Activated CD8-positive, alpha-beta memory T cell treated with anti-CD3 and anti-CD28 coated beads for 48 hours (primary cell): Measurements from ENCODE around the gene SMIM22.

Source experiments
- DNase-seq, 3 experiments: peaks; one replicate each; pipeline ENCODE4 v3.0.0-alpha.2; 2020; ENCODE audit warnings: low read depth in 2 of 3, low spot score in 2 of 3

SMIM22 gene

DNA sequence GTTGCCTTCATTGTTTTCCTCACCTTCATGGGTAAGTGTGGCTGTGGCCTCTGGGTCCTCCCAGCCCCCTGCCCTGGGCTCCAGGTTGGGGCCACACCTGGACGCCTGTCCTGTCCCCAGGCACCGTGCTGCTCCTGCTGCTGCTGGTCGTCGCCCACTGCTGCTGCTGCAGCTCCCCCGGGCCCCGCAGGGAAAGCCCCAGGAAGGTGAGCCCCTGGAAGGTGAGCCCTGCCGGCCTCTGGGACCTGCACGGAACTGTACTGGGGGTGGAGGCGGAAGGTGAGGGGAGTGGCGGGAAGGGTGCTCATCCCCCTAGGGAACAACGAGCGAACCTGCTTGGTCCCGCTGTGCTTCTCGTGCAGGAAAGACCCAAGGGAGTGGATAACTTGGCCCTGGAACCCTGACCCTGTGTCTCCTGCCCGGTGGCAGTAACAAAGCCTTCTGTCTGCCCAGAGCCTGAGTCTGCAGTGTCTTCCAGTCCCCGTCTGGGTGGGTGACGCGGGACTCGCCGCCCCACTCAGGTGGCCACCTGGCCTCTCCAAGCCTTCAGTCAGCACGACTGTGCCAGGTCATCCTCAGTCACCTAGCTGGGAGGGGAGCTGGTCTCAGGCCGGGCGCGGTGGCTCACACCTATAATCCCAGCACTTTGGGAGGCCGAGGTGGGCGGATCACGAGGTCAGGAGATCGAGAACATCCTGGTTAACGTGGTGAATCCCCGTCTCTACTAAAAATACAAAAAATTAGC, 831 bp downstream of the SMIM22 start:
- DNase-seq, result no peak

DNA sequence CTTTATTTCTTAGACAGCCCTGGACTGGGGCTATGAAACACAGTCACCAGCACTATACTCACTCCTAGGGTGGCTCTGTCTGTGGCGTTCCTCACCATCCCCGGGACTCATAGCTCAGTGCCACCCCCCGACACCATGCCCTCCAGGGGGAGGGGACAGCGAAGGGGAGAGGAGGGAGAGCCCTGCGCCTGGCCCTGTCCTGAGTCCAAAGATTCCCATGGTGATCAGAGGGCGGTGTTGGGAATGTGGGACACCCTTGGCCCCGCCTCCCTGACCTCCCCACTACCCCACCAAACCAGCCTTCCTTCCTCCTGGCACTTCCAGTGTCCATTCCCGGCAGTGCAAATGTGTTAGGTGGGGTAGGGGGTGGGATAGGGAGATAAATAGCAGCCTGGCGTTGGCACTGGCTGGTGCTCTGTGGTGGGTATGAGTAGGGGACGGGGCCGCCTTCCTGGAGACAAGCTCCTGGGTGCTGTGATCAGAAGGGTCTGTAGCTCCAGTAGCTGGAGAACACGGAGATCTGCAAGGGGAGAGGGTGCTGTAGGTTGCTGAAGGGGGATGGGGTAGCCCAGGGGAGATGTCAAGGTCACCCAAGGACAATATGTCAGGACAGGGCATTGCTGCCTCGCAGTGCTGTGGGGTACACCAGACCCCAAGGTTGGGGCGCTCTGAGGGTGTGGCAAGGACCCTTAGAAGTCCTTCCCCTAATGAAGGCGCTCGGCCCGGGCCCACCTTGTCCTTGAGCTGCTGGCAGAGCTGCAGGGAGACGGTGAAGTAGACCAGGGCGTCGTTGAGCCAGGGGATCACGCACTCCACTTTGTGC, 2.0 kb downstream of the SMIM22 start:
- no peak for DNase-seq

DNA sequence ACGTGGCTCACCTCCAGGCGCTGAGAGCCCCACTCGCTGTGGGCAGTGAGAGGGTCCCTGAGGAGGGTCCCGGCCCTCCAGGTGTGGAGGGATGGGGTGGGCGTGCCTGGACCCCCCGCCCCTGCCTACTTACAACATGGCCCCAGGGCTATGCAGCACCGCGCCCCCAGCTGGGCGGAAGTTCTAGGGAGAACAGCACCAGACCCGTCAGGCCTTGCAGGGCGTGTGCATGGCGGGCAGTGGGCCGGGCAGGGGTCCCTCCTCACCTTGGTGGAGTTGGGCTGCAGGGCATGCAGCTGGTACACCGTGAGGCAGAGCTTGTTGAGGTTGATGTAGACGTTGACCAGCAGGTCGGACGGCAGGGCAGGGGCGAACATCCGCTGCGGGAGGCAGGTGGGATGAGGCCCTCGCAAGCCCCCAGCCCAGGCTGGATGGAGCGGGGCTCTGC, 2.7 kb downstream of the SMIM22 start:
- DNase-seq, result no peak

DNA sequence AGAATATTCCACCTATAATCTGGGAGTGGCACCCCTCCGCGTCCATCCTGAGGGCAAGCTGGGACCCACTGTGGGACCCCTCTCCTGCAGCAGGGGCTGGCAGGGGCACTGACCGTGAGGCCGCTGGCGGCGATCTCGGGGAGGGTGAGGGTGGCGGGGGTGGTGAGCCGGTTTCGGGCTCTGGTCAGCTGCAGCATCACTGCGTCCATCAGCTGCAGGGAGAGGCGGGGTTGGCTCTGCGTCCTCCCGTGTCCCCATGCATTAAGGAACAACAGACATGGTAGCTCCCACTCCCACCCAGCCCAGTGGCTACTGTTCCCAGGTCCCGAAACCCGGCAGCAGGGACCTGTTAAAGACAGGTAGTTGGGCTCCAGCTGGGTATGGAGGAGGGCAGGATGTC, 3.3 kb downstream of the SMIM22 start:
- no peak for DNase-seq

DNA sequence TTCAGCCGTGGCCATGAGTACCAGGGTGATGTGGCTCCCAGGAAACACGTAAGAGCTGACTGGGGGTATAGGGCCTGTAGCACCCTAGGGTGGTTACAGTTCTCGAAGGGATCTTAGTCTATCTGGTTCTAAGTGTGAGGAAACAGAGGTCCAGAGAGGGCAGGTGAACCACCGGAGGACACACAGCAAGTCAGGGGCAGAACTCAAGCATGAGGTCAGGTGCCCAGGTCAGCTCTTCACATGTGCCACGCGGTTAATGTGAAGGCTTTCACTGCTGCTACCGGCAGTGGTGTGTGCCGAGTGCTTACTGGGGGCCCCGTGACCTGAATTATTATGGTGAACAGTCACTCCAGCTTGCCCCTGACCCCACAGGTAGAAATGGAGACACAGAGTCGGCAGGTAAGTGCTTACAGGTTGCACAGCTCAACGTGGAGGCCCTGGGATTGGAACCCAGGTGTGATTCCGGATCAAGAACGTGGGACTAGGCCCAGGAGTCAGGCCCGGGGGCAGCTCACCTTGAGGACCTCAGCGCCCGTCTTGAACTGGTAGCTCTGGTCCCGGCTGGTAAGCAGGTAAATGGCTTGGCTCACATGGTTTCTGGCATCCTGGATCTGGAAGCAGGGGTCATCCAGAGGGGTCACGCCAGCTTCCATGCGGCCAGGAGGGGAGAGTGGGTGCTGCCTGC, 4.1 kb downstream of the SMIM22 start:
- DNase-seq, result no peak

DNA sequence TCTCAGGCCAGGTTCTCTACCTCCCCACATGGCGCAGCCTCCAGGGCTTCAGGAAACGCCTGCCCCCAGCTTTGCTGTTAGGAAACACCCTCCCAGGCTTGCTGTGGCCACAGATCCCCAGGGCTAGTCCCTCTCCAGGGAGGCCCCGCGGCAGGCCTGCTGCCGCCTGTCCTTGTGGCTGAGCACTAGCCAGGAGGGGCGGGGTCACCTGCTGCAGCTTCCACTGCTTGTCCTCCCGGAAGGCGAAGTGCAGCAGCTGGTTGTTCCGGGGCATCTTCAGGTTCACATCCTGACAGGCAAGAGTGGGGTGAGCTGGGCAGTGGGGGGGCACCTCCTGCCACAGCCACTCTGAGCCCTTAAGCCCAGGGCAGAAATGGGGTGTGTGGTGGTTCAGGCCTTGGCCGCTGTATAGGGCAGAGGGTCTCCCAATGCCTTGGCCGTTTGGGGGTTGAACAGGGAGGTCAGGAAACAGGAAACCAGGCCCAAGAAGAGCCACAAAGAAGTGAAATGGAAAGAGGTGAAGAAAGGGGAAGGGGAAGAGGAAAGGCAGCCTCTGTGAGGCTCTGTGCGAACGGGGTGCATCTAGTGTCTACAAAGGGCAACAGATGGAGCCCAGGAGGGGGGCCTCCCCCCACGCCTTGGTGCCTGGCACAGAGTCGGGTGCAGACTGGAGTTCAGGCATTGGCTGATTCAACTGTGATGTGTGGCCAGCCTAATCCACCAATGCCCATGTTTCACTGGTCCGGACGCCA, 5.3 kb downstream of the SMIM22 start:
- DNase-seq, result no peak

DNA sequence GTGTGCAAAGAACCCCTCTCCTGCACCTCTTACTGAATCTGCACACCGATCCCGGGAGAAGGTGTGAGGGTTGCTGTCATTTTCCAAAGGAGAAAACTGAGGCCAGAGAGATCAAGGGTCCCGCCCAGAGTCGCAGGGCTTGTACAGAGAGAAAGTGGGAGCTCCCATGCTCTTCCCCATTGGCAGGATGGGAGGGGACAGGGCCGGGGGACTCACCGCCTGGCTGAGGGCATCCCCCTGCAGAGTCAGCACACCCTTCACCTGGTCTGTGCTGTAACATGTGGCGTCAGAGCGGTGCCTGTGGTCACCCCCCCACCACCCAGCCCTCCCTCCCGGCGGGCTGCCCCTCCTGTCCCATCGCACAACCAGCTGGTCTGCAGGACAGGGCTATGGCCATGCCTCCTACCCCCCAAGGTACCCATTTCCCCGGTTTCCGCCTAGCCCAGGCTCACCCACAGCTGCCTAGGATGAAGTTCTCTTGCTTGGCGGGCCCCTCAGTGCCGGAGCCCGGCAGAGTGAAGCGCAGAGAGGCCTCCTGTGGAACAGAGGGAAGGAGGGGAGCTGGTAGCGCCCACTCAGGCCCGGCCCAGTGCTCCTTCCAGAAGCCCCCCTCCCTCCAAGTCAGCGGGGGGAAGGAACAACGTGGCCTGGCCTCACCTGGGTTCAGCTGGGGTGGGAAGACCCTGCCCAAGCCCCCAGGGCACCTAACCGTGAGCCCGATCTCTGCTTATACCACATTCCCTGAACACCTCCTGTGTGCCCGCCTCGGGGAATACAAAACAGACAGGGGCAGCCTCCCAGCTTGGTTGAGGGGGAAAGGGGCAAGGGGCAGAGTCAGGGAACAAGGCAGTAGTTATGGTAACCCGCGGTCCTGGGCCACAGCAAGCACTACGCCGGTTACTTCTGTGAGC, 6.1 kb downstream of the SMIM22 start:
- no peak for DNase-seq

DNA sequence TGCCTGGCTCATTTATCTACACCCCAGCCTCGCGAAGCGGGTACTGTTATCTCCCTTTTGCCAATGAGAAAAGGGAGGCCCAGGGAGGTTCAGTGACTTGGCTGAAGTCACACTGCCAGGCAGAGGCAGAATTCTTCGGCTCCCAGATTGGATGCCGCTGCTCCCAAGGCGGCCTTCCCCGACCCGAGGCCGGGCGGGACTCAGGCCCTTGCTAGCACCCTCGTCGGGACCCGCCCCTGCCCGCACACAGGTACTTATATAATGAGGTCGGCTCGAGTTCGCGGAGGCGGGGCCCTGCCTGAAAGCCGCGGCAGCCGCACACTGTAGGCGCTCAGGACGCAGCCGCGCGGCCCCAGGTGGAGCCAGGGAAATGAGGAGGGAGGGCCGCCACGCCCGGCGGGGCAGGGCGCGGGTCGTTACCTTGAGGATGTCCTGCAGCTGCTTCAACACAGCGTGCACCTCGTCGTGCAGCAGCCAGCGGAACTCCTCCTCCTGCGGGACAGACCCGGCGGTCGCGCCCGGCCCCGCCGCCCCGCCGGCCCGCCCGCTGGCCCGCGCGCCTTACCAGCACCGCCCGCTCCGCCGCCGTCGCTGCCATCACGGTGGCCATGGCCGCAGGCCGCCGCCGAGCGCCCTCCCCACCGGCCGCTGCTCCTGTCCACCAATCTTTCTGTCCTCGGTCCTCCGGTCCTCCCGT, 6.9 kb downstream of the SMIM22 start, which contains the start of gene ROGDI:
Gene ROGDI (minus strand): TSS at position 672 of the 697 bp plus-strand sequence. CDS start 62 bp downstream, at position 610.
- peak in 2 of 3 experiments; percentile 31 to 36 for DNase-seq

DNA sequence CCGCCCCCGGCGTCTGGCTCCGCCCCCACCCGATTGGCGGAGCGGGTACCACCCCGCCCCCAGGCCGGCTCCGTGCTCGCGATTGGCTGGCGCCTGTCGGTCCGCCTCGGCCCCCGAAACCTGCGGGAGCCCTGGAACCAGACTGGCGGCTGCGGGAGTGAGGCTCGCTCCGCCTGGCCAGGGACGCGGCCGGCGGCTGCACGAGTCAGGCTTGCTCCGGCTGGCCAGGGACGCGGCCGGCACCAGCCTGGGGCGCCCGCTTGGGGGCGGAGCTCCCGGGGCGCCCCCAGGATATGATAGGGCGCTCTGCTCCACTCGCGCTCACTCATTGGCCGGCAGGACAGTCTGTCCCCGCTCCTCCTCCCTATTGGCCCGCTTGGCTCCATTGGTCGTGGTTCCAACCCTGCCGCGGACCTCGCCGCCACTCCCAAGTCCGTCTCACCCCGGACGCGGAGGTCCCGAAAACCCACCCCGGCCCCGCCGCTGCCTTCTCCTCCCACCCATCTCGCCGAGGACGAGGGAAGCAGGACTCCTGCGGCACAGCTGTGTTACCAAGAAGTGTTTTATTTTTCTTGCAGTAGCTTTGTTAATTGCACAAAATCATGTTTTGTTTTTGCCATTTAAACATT, 7.6 kb downstream of the SMIM22 start:
- peak; percentile 51 to 95 (median 76) for DNase-seq

DNA sequence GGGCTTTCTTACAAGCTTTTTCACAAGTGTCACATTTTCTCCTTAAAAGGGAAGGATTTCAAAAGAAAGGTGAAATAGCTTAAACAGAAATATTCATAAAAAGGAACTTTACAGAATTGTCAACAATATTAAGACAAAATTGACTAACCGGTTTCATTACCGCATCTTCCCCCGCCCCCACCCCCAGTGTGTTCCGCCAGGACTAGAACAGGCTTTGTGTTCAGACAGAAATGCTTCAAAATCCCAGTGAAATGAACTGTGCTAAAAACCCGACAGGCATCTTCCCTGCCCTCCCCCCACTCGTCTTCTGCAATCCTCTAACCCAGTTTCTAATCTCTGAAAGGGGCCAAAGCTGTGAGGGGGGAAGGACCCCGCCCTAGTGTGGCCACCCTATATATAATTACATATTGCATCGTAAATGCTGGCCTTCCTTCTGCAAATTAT, 8.3 kb downstream of the SMIM22 start:
- DNase-seq, result no peak

DNA sequence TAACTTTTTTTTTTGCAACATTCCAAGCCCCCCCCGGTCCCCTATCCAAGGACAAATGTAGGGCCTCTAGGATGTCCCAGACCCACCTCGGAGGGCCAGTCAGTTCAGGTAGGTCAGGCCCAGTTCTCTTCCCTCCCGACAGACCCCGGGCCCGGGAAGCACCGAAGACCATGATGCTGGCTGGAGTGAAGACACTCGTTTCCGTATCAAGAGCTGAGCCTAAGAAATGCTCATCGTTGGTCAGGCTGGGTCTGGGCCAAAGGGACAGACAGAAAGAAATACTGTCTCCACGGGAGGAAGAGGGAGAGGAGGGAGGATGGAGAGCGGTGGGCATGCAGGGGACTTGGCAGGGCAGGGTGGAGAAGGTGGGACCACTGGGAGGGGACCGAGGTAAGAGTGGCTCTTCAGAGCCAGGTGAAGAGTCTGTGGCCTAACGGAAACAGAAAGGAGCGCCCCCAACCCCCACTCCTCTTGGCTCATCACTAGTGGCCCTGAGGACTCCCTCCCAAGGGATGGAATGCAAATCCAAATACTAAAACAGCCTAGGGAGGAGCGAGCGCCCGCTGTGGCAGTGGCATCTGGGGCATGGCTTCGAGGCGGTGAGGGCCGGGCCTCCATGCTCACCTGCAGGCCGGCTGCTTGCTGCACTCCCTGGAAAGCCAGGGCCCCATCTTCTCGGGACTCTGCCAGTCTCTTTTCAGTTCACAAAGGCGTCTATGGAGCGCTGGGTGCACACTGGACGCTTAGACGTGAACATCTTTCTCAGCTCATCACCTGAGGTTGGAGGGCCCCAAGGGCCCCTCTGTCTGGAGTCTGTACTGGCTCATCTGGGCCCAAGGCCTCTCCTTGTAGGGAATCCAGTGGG, 9.0 kb downstream of the SMIM22 start:
- no peak for DNase-seq

DNA sequence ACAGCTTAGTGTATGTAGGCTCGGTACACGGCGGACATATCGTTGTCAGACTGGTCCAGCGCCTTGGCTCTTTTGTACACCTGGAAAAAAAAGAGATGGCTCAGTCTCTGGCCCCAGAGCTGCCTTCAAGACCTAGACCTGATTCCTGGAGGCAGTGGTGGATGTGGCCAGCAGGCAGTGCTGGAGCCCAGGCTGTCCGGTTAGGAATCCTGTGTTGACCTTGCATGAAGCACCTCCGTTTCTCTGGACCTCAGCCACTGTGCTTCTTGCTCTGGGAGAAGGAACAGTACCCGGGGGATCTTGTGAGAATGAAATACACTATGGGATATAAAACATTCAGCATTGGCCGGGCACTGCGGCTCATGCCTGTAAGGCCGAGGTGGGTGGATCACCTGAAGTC, 10.1 kb downstream of the SMIM22 start:
- DNase-seq, result no peak

DNA sequence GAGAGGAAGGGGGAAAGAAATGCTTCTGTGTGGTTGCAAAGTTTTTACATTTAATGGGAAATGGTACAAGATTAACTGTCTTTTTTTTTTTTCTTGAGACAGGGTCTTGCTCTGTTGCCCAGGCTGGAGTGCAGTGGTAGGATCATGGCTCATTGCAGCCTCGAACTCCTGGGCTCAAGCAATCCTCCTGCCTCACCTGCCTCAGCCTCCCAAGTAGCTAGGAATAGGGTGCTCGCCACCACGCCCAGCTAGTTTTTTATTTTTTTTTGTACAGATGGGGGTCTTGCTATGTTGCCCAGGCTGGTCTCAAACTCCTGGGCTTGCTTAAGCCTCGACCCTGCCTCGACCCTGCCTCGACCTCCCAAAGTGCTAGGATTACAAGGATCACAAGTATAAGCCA, 11.1 kb downstream of the SMIM22 start:
- no peak for DNase-seq

DNA sequence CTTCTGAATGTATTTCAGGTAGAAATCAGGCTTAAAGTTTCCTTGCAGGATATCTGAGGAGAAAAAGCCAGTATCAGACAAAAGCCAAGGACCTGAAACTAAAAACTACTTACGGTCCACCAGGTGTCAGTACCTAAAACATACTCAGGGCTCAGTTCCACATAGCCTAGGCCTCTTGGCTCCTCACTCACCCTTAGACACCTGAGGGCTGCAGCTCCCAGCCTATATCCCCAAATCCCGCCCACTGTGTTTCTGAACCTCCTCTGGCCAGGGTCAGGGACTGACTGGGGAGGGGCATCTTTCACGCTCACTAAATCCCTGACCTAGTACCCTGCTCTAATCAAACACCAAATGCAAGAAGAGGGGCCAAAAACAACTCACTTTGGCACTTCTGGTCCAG, 16.1 kb downstream of the SMIM22 start:
- DNase-seq, result no peak

DNA sequence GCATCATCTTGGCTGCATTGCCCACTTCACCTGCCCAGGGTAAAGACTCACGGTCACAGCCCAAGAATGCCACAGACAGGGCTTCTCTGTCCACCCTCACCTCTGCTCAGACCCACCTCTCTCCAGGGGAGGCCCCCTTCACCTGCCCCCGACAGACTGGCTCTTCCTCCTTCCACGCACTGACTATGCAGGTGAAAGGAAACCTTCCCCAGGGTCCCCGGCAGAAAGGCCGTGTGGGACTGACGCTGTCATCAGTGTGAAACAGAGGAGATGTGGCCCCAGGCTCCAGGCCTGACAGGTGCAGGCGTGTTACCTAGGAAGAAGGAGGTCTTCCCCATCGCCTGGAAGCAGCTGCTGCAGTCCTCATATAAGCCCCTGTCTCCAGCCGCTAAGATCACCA, 16.6 kb downstream of the SMIM22 start:
- no peak for DNase-seq

DNA sequence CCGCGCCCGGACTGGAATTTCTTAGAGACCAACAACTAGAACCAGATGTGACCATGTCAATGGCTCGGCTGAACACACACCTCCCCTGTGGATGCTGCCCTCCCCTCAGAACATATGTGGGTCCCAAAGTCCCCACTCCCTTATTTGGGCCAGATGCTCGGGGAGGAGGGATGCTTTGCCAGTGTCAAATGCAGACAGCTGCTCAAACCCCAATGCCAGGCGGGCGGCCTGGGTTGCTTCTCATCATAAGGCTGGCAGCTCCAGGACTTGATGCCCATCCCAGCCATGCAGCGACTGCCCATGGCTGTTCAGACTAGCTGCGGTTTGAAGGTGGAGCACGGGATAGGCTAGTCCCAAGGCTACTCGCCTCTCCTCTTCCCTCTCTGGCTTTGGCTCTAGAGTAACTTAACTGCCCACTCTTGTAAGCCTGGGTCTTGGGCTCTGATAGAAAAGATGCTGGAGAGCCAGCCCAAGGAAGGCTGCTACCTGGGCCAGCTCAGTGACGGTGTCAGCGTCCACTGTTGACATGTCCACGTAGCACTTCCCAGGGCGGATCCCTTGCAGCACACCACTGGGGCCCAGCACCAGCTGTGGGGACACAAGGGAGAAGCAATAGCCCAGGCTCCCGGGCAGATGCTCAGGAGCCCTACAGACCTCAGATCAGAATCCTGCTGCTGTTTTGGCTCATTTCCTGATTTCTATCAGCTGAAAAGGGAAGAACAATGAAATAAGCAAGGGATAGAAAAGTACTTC, 18.3 kb downstream of the SMIM22 start:
- no peak for DNase-seq

DNA sequence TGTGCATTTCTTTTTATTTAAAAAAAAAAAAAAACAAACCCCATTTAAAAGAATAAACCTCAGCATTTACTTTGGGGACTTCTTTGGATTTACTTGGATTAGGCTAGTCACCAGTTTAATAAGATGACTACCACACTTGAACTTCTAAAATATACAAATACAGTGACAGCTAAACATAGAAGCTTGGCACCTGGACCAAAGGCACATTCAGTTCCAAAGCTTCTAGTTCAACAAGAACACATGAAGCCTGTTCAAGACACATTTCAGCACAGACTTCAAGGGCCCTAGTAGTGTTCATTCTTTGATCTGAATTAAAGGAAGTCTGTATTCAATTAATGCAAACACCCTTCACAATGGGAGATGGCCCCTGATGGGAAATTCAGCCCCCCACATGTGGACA, 18.9 kb downstream of the SMIM22 start:
- DNase-seq, result no peak
